ENCODE measurements around the gene TUFM. TPM values are rescaled to one million over a fixed set of nuclear protein-coding genes. Genes with fewer than 3 reads are reported as not detected.
"Not testable (repeated sequence)": the region's sequence is repeated elsewhere in the genome, so short reads cannot be mapped to it uniquely, and the experiment has no call there.

TUFM gene
- polyA plus RNA-seq, 1 experiment: 107 TPM

DNA sequence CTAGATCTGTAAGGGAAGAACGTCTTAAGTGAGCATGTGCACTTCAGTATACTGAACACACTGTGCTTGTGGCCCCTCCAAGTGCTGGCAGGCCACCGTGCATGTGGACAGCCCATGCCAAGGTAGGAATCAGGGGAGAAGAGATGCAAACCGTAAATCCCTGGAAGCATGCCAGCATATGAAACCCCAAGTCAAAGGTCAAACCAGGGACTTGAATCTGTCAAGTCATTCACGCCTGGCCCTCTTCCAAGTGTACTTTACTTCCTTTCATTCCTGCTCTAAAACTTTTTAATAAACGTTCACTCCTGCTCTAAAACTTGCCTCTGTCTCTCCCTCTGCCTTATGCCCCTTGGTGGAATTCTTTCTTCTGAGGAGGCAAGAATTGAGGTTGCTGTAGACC is 26.1 kb downstream of the TUFM start:
- H3K27ac ChIP-seq (ENCODE audit: low read depth, low read length): no peak overlapping the region
- no peak overlapping the region for H3K4me3 ChIP-seq (ENCODE audit: low read depth, low read length)
- H3K27me3 ChIP-seq (ENCODE audit: control insufficient read depth, insufficient read depth, low read length): no peaks in the 10 kb centered on the region
- H3K9me3 ChIP-seq (ENCODE audit: control insufficient read depth, insufficient read depth, low read length): no peaks in the 10 kb centered on the region; the same call in 1 of the 2 replicates
- DNase-seq (ENCODE audit: low read depth, low spot score): no peak
- CTCF ChIA-PET: no interaction called here
- POLR2A ChIA-PET: no interaction called here
- TF ChIP-seq, protein P1, sequence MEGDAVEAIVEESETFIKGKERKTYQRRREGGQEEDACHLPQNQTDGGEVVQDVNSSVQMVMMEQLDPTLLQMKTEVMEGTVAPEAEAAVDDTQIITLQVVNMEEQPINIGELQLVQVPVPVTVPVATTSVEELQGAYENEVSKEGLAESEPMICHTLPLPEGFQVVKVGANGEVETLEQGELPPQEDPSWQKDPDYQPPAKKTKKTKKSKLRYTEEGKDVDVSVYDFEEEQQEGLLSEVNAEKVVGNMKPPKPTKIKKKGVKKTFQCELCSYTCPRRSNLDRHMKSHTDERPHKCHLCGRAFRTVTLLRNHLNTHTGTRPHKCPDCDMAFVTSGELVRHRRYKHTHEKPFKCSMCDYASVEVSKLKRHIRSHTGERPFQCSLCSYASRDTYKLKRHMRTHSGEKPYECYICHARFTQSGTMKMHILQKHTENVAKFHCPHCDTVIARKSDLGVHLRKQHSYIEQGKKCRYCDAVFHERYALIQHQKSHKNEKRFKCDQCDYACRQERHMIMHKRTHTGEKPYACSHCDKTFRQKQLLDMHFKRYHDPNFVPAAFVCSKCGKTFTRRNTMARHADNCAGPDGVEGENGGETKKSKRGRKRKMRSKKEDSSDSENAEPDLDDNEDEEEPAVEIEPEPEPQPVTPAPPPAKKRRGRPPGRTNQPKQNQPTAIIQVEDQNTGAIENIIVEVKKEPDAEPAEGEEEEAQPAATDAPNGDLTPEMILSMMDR (IDR thresholded peaks at IDR 0.05; ENCODE audit: low read depth, low read length): no peak

DNA sequence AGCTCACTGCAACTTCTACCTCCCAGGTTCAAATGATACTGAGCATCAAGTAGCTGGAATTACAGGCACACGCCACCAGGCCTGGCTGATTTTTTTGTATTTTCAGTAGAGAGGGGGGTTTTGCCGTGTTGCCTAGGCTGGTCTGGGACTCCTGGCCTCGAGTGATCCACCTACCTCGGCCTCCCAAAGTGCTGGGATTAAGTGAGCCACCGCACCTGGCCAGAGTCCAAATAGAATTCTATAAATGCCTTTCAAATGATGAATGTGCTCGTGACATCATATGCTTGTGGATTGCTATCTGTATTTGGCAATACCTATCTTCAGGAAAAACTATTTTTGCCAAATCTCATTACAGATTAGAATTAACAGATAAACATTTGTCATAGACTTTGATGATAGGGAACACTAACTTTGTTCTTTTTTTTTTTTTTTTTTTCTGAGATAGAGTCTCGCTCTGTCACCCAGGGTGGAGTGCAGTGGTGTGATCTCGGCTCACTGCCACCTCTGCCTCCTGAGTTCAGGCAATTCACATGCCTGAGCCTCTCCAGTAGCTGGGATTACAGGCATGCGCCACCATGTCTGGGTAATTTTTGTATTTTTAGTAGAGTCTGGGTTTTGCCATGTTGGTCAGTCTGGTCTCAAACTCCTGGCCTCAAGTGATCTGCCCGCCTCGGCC is 38.6 kb downstream of the TUFM start:
- H3K27ac ChIP-seq (ENCODE audit: low read depth, low read length); H3K4me3 ChIP-seq (ENCODE audit: low read depth, low read length); DNase-seq (ENCODE audit: low read depth, low spot score); CTCF ChIA-PET; H3K9me3 ChIP-seq (ENCODE audit: control insufficient read depth, insufficient read depth, low read length); H3K27me3 ChIP-seq (ENCODE audit: control insufficient read depth, insufficient read depth, low read length); POLR2A ChIA-PET: not testable (repeated sequence)

DNA sequence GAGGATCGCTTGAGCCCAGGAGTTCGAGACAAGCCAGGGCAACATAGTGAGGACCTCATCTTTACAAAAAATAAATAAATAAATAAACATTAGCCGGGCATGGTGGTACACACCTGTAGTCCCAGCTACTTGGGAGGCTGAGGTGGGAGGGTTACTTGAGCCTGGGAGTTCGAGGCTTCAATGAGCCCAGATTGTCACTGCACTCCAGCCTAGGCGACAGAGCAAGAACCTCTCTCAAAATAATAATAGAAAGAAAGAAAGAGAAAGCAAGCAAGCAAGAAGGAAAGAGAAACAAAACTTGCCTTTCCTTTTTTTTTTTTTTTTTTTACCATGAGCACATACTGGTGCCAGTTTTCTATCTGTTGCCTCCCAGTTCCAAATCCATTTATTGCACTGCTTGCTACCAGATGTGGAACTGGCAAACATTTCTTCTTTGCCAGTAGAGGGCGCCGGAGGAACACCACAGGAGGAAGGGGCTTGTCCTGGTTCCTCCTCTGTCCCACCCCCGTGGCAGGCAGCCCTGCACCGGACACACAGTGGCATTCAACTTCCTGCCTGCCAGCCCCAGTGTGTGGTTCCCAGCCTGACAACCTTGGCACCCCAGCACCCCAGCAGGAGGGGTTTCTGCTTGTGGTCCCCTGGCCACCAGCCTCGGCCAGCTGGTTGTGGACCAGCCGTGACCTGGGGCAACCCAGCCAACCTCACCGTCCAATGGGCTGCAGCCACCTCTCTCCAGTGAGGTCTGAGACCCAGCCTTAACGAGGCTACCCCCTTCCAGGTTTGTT is 43.7 kb downstream of the TUFM start:
- POLR2A ChIA-PET: not testable (repeated sequence)

More for the DNA sequence above, 43.7 kb downstream of the TUFM start:
- H3K4me3 ChIP-seq (ENCODE audit: low read depth, low read length); H3K9me3 ChIP-seq (ENCODE audit: control insufficient read depth, insufficient read depth, low read length); H3K27me3 ChIP-seq (ENCODE audit: control insufficient read depth, insufficient read depth, low read length); CTCF ChIA-PET; H3K27ac ChIP-seq (ENCODE audit: low read depth, low read length); DNase-seq (ENCODE audit: low read depth, low spot score): not testable (repeated sequence)

Small RNA genes within 50 kb of the gene (small RNA-seq; reads per million reads assigned to genes)
- not detected for gene RF00416 (ENCODE audit: insufficient read length, low read depth)

Other genes with a start within 250 kb of the TUFM start
- 0.11 and 0.12 TPM in 2 replicates for gene SULT1A2, start 249.3 kb downstream of the TUFM start, polyA plus RNA-seq (2011; rRNA removed)
- gene SULT1A1, start 236.3 kb downstream of the TUFM start, polyA plus RNA-seq (2011; rRNA removed): 1.6 and 2.1 TPM in 2 replicates
- 0.69 and 0.81 TPM in 2 replicates for gene NPIPB8, start 208.3 kb downstream of the TUFM start, polyA plus RNA-seq (2011; rRNA removed)
- 223 and 265 TPM in 2 replicates for gene EIF3C, start 134.9 kb downstream of the TUFM start, polyA plus RNA-seq (2011; rRNA removed)
- gene NPIPB9, start 94.6 kb downstream of the TUFM start, polyA plus RNA-seq (2011; rRNA removed): 0.16 and 0.35 TPM in 2 replicates
- gene ATXN2L, start 23.3 kb downstream of the TUFM start, polyA plus RNA-seq (2011; rRNA removed): 19.7 and 27.5 TPM in 2 replicates
- gene SH2B1, start 17.5 kb upstream of the TUFM start, polyA plus RNA-seq (2011; rRNA removed): 12.2 and 13.8 TPM in 2 replicates
- gene ATP2A1, start 32.1 kb upstream of the TUFM start, polyA plus RNA-seq (2011; rRNA removed): 0.22 and 0.50 TPM in 2 replicates
- gene RABEP2, start 78.9 kb upstream of the TUFM start, polyA plus RNA-seq (2011; rRNA removed): 9.0 and 11.7 TPM in 2 replicates
- not detected in 2 replicates for gene CD19, start 85.6 kb upstream of the TUFM start, polyA plus RNA-seq (2011; rRNA removed)
- 20.7 and 22.3 TPM in 2 replicates for gene NFATC2IP, start 104.6 kb upstream of the TUFM start, polyA plus RNA-seq (2011; rRNA removed)
- 21.9 and 23.6 TPM in 2 replicates for gene SPNS1, start 128.4 kb upstream of the TUFM start, polyA plus RNA-seq (2011; rRNA removed)
- gene LAT, start 138.7 kb upstream of the TUFM start, polyA plus RNA-seq (2011; rRNA removed): 2.6 and 2.9 TPM in 2 replicates

All from AG04450 (cell line).